Measurements from ENCODE around the gene TFDP2.
"Not testable (repeated sequence)": the region's sequence is repeated elsewhere in the genome, so short reads cannot be mapped to it uniquely, and the experiment has no call there.

Gene TFDP2

GRCh38 chr3:142127941-142128658, 21.2 kb downstream of the TFDP2 start:
- no peak for DNase-seq

GRCh38 chr3:142124243-142124642, 25.1 kb downstream of the TFDP2 start:
- DNase-seq = no peak

GRCh38 chr3:142120707-142121106, 28.6 kb downstream of the TFDP2 start:
- no peak for DNase-seq

GRCh38 chr3:142118911-142119310, 30.4 kb downstream of the TFDP2 start:
- DNase-seq = no peak

- DNase-seq = no peak
Measured at GRCh38 chr3:142117056-142117851, 32.1 kb downstream of the TFDP2 start.

- DNase-seq = no peak
Measured at GRCh38 chr3:142115867-142116668, 33.3 kb downstream of the TFDP2 start.

- DNase-seq = no peak
Measured at GRCh38 chr3:142112601-142113000, 36.7 kb downstream of the TFDP2 start.

GRCh38 chr3:142106548-142106947, 42.8 kb downstream of the TFDP2 start:
- no peak for DNase-seq

- no peak for DNase-seq
Measured at GRCh38 chr3:142105991-142106390, 43.4 kb downstream of the TFDP2 start.

- no peak for DNase-seq
Measured at GRCh38 chr3:142104763-142105162, 44.6 kb downstream of the TFDP2 start.

- DNase-seq = no peak
Measured at GRCh38 chr3:142098964-142099363, 50.4 kb downstream of the TFDP2 start.

GRCh38 chr3:142097099-142097843, 52.1 kb downstream of the TFDP2 start:
- no peak for DNase-seq

- DNase-seq = no peak
Measured at GRCh38 chr3:142095841-142096240, 53.5 kb downstream of the TFDP2 start.

- DNase-seq = not testable (repeated sequence)
Measured at GRCh38 chr3:142088925-142089324, 60.4 kb downstream of the TFDP2 start.

GRCh38 chr3:142088522-142088921, 60.8 kb downstream of the TFDP2 start:
- no peak for DNase-seq

GRCh38 chr3:142087676-142088075, 61.7 kb downstream of the TFDP2 start:
- DNase-seq = no peak

GRCh38 chr3:142086581-142087090, 62.7 kb downstream of the TFDP2 start:
- no peak for DNase-seq

GRCh38 chr3:142081178-142081577, 68.2 kb downstream of the TFDP2 start:
- DNase-seq = no peak

GRCh38 chr3:142077859-142078500, 71.4 kb downstream of the TFDP2 start:
- DNase-seq = no peak

- DNase-seq = no peak
Measured at GRCh38 chr3:142077155-142077858, 72.0 kb downstream of the TFDP2 start.

- DNase-seq = not testable (repeated sequence)
Measured at GRCh38 chr3:142075656-142076055, 73.7 kb downstream of the TFDP2 start.
